HCT116 (cell line): ENCODE data around the gene RNF166. TPM values are rescaled to one million over a fixed set of nuclear protein-coding genes. Genes with fewer than 3 reads are reported as not detected.

ENCODE experiments used
- ATAC-seq: fragments of 200-7000 bp; cut with Tn5 transposase; 2 replicates; pipeline ENCODE4 v1.9.1; 2020; ENCODE audit warnings: mild to moderate bottlenecking, moderate library complexity
- BruUV-seq: library from RNA; stranded (reverse); fragments of 400-500 nt; replicated peaks from 2 replicates; lab custom pipeline; 2021; lab: Mats Ljungman, UMichigan
- CTCF ChIA-PET: fragments of 300-600 bp; sonication (Branson Sonifier 250); formaldehyde crosslinking; loops from one replicate; lab custom pipeline; 2021; ENCODE audit warnings: antibody characterized with exemption; lab: Charles Lee
- POLR2A ChIA-PET: fragments of 300-600, 350-600 bp; sonication (Branson Sonifier 250); formaldehyde crosslinking; loops from one replicate; lab custom pipeline; 2021; ENCODE audit warnings: antibody characterized with exemption; lab: Charles Lee
- RAD21 ChIA-PET, 2 experiments: fragments of 300-600 bp; sonication (Branson Sonifier 250); formaldehyde crosslinking; loops; one replicate each; lab custom pipeline; 2023; ENCODE audit warnings: low total read pairs in 2 of 2; ENCODE audit not compliant: uncharacterized antibody in 2 of 2, unreplicated experiment in 2 of 2, low non-redundant PET in 1 of 2; lab: Charles Lee
- DNase-seq: peaks from one replicate; pipeline ENCODE4 v3.0.0-alpha.2; 2010; ENCODE audit warnings: low read depth, low spot score
- H2AFZ ChIP-seq: fragments of 200-600 bp; shearing (Covaris generic), sonication (generic); 2 replicates; pipeline ENCODE4 v1.6.1; 2017; ENCODE audit warnings: low read depth, mixed run types, mixed read lengths, antibody characterized with exemption, low read length; ENCODE audit not compliant: poor library complexity, severe bottlenecking
- H3K27ac ChIP-seq: 2 replicates; pipeline ENCODE4 v1.5.1; 2012; ENCODE audit warnings: low read depth, low read length
- H3K27me3 ChIP-seq: fragments of 200-600 bp; sonication (generic); 2 replicates; pipeline ENCODE4 v1.6.1; 2016; ENCODE audit warnings: mixed run types, low read length, mixed read lengths; ENCODE audit not compliant: insufficient read depth
- H3K36me3 ChIP-seq, 2 experiments: fragments of 200-500 bp in 1 of 2; fragments of 200-600 bp in 1 of 2; sonication (Bioruptor generic) in 1 of 2; sonication (generic) in 1 of 2; 2 replicates each; pipeline versions ENCODE4 v1.5.1 to v1.6.1; 2014 to 2016; ENCODE audit warnings: low read length in 2 of 2, inconsistent platforms in 1 of 2, mixed read lengths in 1 of 2, mixed run types in 1 of 2; ENCODE audit not compliant: insufficient read depth in 2 of 2, control insufficient read depth in 1 of 2
- H3K4me1 ChIP-seq, 2 experiments: fragments of 200-600 bp in 1 of 2; sonication (generic) in 1 of 2; 2 replicates each; pipeline versions ENCODE4 v1.5.1 to v1.6.1; 2012 to 2017; ENCODE audit warnings: low read length in 2 of 2, inconsistent platforms in 1 of 2, mild to moderate bottlenecking in 1 of 2, mixed read lengths in 1 of 2, mixed run types in 1 of 2, moderate library complexity in 1 of 2; ENCODE audit not compliant: insufficient read depth in 2 of 2, control insufficient read depth in 1 of 2
- H3K4me2 ChIP-seq: fragments of 200-600 bp; sonication (generic); 2 replicates; pipeline ENCODE4 v1.6.1; 2017; ENCODE audit warnings: mixed run types, low read length, mixed read lengths
- H3K4me3 ChIP-seq, 2 experiments: fragments of 200-600 bp in 1 of 2; sonication (generic) in 1 of 2; replicated peaks in 1 of 2; 2 replicates each; pipeline ENCODE4 v1.5.1; 2011 to 2016; ENCODE audit warnings: low read length in 2 of 2, control low read depth in 1 of 2, low read depth in 1 of 2, mild to moderate bottlenecking in 1 of 2, mixed read lengths in 1 of 2, mixed run types in 1 of 2
- H3K79me2 ChIP-seq: fragments of 200-600 bp; sonication (generic); 2 replicates; pipeline ENCODE4 v1.6.1; 2017; ENCODE audit warnings: mild to moderate bottlenecking, mixed run types, low read length, moderate library complexity, mixed read lengths; ENCODE audit not compliant: insufficient read depth
- H3K9ac ChIP-seq: fragments of 200-600 bp; sonication (generic); 2 replicates; pipeline ENCODE4 v1.6.1; 2016; ENCODE audit warnings: low read length, mixed read lengths
- H3K9me2 ChIP-seq: fragments of 200-600 bp; sonication (generic), shearing (Covaris generic); 2 replicates; pipeline ENCODE4 v1.6.1; 2017; ENCODE audit warnings: mixed run types, mild to moderate bottlenecking, moderate library complexity; ENCODE audit not compliant: insufficient read depth
- H3K9me3 ChIP-seq, 2 experiments: fragments of 200-500 bp in 1 of 2; fragments of 200-600 bp in 1 of 2; sonication (Bioruptor generic) in 1 of 2; sonication (generic) in 1 of 2; 2 replicates each; pipeline ENCODE4 v1.6.1; 2014 to 2017; ENCODE audit warnings: low read length in 2 of 2, mixed read lengths in 2 of 2, inconsistent platforms in 1 of 2, low read depth in 1 of 2, mild to moderate bottlenecking in 1 of 2, mixed run types in 1 of 2, moderate library complexity in 1 of 2; ENCODE audit not compliant: control insufficient read depth in 1 of 2, insufficient read depth in 1 of 2
- H4K20me1 ChIP-seq: fragments of 200-600 bp; sonication (generic), shearing (Covaris generic); 2 replicates; pipeline ENCODE4 v1.6.1; 2017; ENCODE audit warnings: mixed run types, mild to moderate bottlenecking, moderate library complexity; ENCODE audit not compliant: insufficient read depth
- ATF3 ChIP-seq: IDR thresholded peaks from 2 replicates; pipeline ENCODE4 v1.6.1; 2012
- CBX3 ChIP-seq: IDR thresholded peaks from 2 replicates; pipeline ENCODE4 v1.6.1; 2012; ENCODE audit warnings: low read depth
- CEBPB ChIP-seq: IDR thresholded peaks from 2 replicates; pipeline ENCODE4 v1.6.1; 2012; ENCODE audit warnings: low read depth
- EGR1 ChIP-seq: IDR thresholded peaks from 2 replicates; pipeline ENCODE4 v1.6.1; 2012; ENCODE audit warnings: low read depth
- ELF1 ChIP-seq: IDR thresholded peaks from 2 replicates; pipeline ENCODE4 v1.6.1; 2012; ENCODE audit warnings: low read depth, borderline replicate concordance
- SIN3A ChIP-seq: IDR thresholded peaks from 2 replicates; pipeline ENCODE4 v1.6.1; 2012; ENCODE audit warnings: low read depth
- TCF7L2 ChIP-seq: IDR thresholded peaks from 2 replicates; pipeline ENCODE4 v1.7.0; 2011; ENCODE audit warnings: borderline replicate concordance, inconsistent platforms; ENCODE audit not compliant: insufficient read depth, insufficient read length; ENCODE audit errors: extremely low read depth
- ZFX ChIP-seq: fragments of 450-650 bp; IDR thresholded peaks from 2 replicates; pipeline ENCODE4 v1.6.1; 2017
- intact Hi-C: fragments of 100-400 bp; cut with micrococcal nuclease; formaldehyde crosslinking; loops from 2 replicates; pipeline ENCODE4 v1.10.0; 2022
- total RNA-seq: library from RNA; stranded (reverse); gene quantifications from one replicate; pipeline ENCODE4 v1.2.1, GENCODE V29; 2021; ENCODE audit not compliant: unreplicated experiment
- TF ChIP-seq, protein P1 (sequence below): IDR thresholded peaks from 2 replicates; pipeline ENCODE4 v1.6.1; 2012; ENCODE audit warnings: low read depth

The RNF166 gene
- total RNA-seq, 1 experiment from 2014 or later = 39.4 TPM

- no peak for ATAC-seq
- H3K9me2 ChIP-seq = no peaks in the 10 kb centered on the region
- no peak overlapping the region for H3K9ac ChIP-seq
- no peaks in the 10 kb centered on the region for H3K9me3 ChIP-seq
- H3K79me2 ChIP-seq = no peaks in the 10 kb centered on the region; the same call in 1 of the 2 replicates
- BruUV-seq = no TSS peak
- intact Hi-C loops = no loop called here
- H3K4me2 ChIP-seq = no peak overlapping the region
- CTCF ChIA-PET = interaction anchor here (2.5 kb wide), 1 partner anchor 14 kb away, joined by 7 read pairs; no protein-coding TSS in a partner anchor
- H3K36me3 ChIP-seq = peaks cover 62 to 90% of the 10 kb centered on the region in 2 experiments; a peak in 3 of 4 replicates
- 0 out of 2 replicates have a peak, but pooled peaks cover 3% of the 10 kb centered on the region for H4K20me1 ChIP-seq
- no peak overlapping the region for H3K4me3 ChIP-seq
- DNase-seq = no peak
- H3K4me1 ChIP-seq = no peaks in the 10 kb centered on the region
- RAD21 ChIA-PET = no interaction called here
- H2AFZ ChIP-seq = no peak overlapping the region
- H3K27me3 ChIP-seq = no peaks in the 10 kb centered on the region
- TF ChIP-seq ATF3 = no peak
- no peak for TF ChIP-seq SIN3A
- TF ChIP-seq TCF7L2 = no peak
- TF ChIP-seq, protein P1, sequence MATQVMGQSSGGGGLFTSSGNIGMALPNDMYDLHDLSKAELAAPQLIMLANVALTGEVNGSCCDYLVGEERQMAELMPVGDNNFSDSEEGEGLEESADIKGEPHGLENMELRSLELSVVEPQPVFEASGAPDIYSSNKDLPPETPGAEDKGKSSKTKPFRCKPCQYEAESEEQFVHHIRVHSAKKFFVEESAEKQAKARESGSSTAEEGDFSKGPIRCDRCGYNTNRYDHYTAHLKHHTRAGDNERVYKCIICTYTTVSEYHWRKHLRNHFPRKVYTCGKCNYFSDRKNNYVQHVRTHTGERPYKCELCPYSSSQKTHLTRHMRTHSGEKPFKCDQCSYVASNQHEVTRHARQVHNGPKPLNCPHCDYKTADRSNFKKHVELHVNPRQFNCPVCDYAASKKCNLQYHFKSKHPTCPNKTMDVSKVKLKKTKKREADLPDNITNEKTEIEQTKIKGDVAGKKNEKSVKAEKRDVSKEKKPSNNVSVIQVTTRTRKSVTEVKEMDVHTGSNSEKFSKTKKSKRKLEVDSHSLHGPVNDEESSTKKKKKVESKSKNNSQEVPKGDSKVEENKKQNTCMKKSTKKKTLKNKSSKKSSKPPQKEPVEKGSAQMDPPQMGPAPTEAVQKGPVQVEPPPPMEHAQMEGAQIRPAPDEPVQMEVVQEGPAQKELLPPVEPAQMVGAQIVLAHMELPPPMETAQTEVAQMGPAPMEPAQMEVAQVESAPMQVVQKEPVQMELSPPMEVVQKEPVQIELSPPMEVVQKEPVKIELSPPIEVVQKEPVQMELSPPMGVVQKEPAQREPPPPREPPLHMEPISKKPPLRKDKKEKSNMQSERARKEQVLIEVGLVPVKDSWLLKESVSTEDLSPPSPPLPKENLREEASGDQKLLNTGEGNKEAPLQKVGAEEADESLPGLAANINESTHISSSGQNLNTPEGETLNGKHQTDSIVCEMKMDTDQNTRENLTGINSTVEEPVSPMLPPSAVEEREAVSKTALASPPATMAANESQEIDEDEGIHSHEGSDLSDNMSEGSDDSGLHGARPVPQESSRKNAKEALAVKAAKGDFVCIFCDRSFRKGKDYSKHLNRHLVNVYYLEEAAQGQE = no peak
- TF ChIP-seq CEBPB = no peak
- no peak for TF ChIP-seq ELF1
- TF ChIP-seq EGR1 = no peak
- no peak for TF ChIP-seq ZFX
- no peak for TF ChIP-seq CBX3
- POLR2A ChIA-PET = no interaction called here
- H3K27ac ChIP-seq = no peak overlapping the region; the same call in 1 of the 2 replicates
Observed at GRCh38 chr16:88722784-88723506, 16.7 kb upstream of the RNF166 start.
